SK-N-SH (cell line): ENCODE data around the gene EXOC4. TPM values are rescaled to one million over a fixed set of nuclear protein-coding genes. Genes with fewer than 3 reads are reported as not detected.

Experiments
- CTCF ChIA-PET: fragments of 300-600, 350-600 bp; formaldehyde crosslinking; extraction: SDS; loops from one replicate; lab custom pipeline; 2021; lab: Yijun Ruan, JAX
- POLR2A ChIA-PET: fragments of 350-600 bp; sonication (Branson Sonifier 250); formaldehyde crosslinking; extraction: SDS; loops from one replicate; lab custom pipeline; 2020; ENCODE audit warnings: antibody characterized with exemption, inconsistent platforms; lab: Yijun Ruan, JAX
- DNase-seq: peaks from one replicate; pipeline ENCODE4 v3.0.0; 2012
- H2AFZ ChIP-seq: fragments of 200-600 bp; sonication (generic); 2 replicates; pipeline ENCODE4 v1.8.1; 2016; ENCODE audit warnings: antibody characterized with exemption, mild to moderate bottlenecking, low read depth
- H3F3A ChIP-seq: fragments of 200-600 bp; sonication (generic); replicated peaks from 2 replicates; pipeline ENCODE3; 2016; ENCODE audit warnings: antibody characterized with exemption, mild to moderate bottlenecking; ENCODE audit not compliant: insufficient read depth
- H3K27ac ChIP-seq, 2 experiments: fragments of 200-500 bp in 1 of 2; fragments of 200-600 bp in 1 of 2; sonication (Bioruptor generic) in 1 of 2; sonication (generic), shearing (Covaris generic) in 1 of 2; 2 replicates each; pipeline versions ENCODE4 v1.5.1 to v1.6.1; 2014 to 2016; ENCODE audit warnings: low read depth in 2 of 2, inconsistent platforms in 1 of 2, low read length in 1 of 2, mild to moderate bottlenecking in 1 of 2, mixed read lengths in 1 of 2
- H3K27me3 ChIP-seq: fragments of 200-600 bp; sonication (generic), shearing (Covaris generic); 2 replicates; pipeline ENCODE4 v1.6.1; 2016; ENCODE audit warnings: mixed run types; ENCODE audit not compliant: insufficient read depth
- H3K36me3 ChIP-seq, 2 experiments: fragments of 200-500 bp in 1 of 2; fragments of 200-600 bp in 1 of 2; sonication (Bioruptor generic) in 1 of 2; sonication (generic) in 1 of 2; replicated peaks in 1 of 2; 2 replicates each; pipeline versions ENCODE3 to v1.5.1; 2014 to 2016; ENCODE audit warnings: low read length in 1 of 2, mild to moderate bottlenecking in 1 of 2; ENCODE audit not compliant: insufficient read depth in 2 of 2, control insufficient read depth in 1 of 2
- H3K4me1 ChIP-seq, 2 experiments: fragments of 200-500 bp in 1 of 2; fragments of 200-600 bp in 1 of 2; sonication (Bioruptor generic) in 1 of 2; sonication (generic), shearing (Covaris generic) in 1 of 2; 2 replicates each; pipeline versions ENCODE4 v1.5.1 to v1.6.1; 2014 to 2016; ENCODE audit warnings: low read depth in 1 of 2, low read length in 1 of 2, mixed run types in 1 of 2; ENCODE audit not compliant: insufficient read depth in 2 of 2, control insufficient read depth in 1 of 2
- H3K4me2 ChIP-seq: fragments of 200-600 bp; sonication (generic), shearing (Covaris generic); 2 replicates; pipeline ENCODE4 v1.6.1; 2017; ENCODE audit warnings: mixed run types
- H3K4me3 ChIP-seq, 2 experiments: fragments of 200-500 bp in 1 of 2; fragments of 200-600 bp in 1 of 2; sonication (Bioruptor generic) in 1 of 2; sonication (generic), shearing (Covaris generic) in 1 of 2; 2 replicates each; pipeline versions ENCODE4 v1.5.1 to v1.8.1; 2014 to 2016; ENCODE audit warnings: low read depth in 2 of 2, inconsistent platforms in 1 of 2, low read length in 1 of 2, mild to moderate bottlenecking in 1 of 2, mixed read lengths in 1 of 2, moderate library complexity in 1 of 2
- H3K79me2 ChIP-seq: fragments of 200-600 bp; sonication (generic); 2 replicates; pipeline ENCODE4 v1.8.1; 2017; ENCODE audit warnings: mild to moderate bottlenecking; ENCODE audit not compliant: insufficient read depth
- H3K9ac ChIP-seq: fragments of 200-600 bp; sonication (generic); 2 replicates; pipeline ENCODE4 v1.6.1; 2017; ENCODE audit warnings: mixed run types
- H3K9me2 ChIP-seq: fragments of 200-600 bp; sonication (generic); 2 replicates; pipeline ENCODE4 v1.6.1; 2017; ENCODE audit warnings: mixed run types
- H3K9me3 ChIP-seq: fragments of 200-600 bp; sonication (generic); 2 replicates; pipeline ENCODE4 v1.6.1; 2017; ENCODE audit warnings: mixed run types, mild to moderate bottlenecking, moderate library complexity
- H4K20me1 ChIP-seq: fragments of 200-600 bp; sonication (generic); 2 replicates; pipeline ENCODE4 v1.6.1; 2017; ENCODE audit warnings: mild to moderate bottlenecking, mixed run types; ENCODE audit not compliant: insufficient read depth
- CHD2 ChIP-seq: fragments of 150-350 bp; IDR thresholded peaks from 2 replicates; pipeline ENCODE4 v1.6.1; 2018; ENCODE audit warnings: low read length; ENCODE audit not compliant: partially characterized antibody
- CTCF ChIP-seq: fragments of 200-600 bp; sonication (generic); IDR thresholded peaks from 2 replicates; pipeline ENCODE4 v1.6.1; 2017; ENCODE audit warnings: antibody characterized with exemption, mild to moderate bottlenecking, moderate library complexity
- ELF1 ChIP-seq: IDR thresholded peaks from 2 replicates; pipeline ENCODE4 v1.4.0; 2012
- FOSL2 ChIP-seq: IDR thresholded peaks from 2 replicates; pipeline ENCODE4 v1.4.0; 2012; ENCODE audit warnings: low read depth, mild to moderate bottlenecking, moderate library complexity, borderline replicate concordance
- FOXJ3 ChIP-seq: sonication (generic); formaldehyde crosslinking; IDR thresholded peaks from 2 replicates; pipeline ENCODE4 v1.5.1; 2020; ENCODE audit warnings: mild to moderate bottlenecking, missing genetic modification reagents
- FOXM1 ChIP-seq: IDR thresholded peaks from 2 replicates; pipeline ENCODE4 v1.4.0; 2012; ENCODE audit warnings: low read depth, mild to moderate bottlenecking
- JUND ChIP-seq: IDR thresholded peaks from 2 replicates; pipeline ENCODE4 v1.4.0; 2012
- MAX ChIP-seq: IDR thresholded peaks from 2 replicates; pipeline ENCODE4 v1.4.0; 2012; ENCODE audit warnings: low read depth
- MXI1 ChIP-seq: IDR thresholded peaks from 2 replicates; pipeline ENCODE4 v1.6.1; 2012; ENCODE audit warnings: mild to moderate bottlenecking, low read depth, low read length, improper control_type of control experiment
- POLR2AphosphoS5 ChIP-seq: IDR thresholded peaks from 2 replicates; pipeline ENCODE4 v1.6.1; 2012; ENCODE audit warnings: low read depth, low read length
- RAD21 ChIP-seq: IDR thresholded peaks from 2 replicates; pipeline ENCODE4 v1.6.1; 2012; ENCODE audit warnings: mild to moderate bottlenecking, low read length
- RCOR1 ChIP-seq: fragments of 150-350 bp; IDR thresholded peaks from 2 replicates; pipeline ENCODE4 v1.6.1; 2017; ENCODE audit warnings: antibody characterized with exemption, low read length
- REST ChIP-seq: IDR thresholded peaks from 2 replicates; pipeline ENCODE4 v1.6.1; 2012; ENCODE audit warnings: mild to moderate bottlenecking, low read depth, low read length, moderate library complexity
- RXRA ChIP-seq: IDR thresholded peaks from 2 replicates; pipeline ENCODE4 v1.4.0; 2012; ENCODE audit warnings: low read depth, mild to moderate bottlenecking, borderline replicate concordance
- SMC3 ChIP-seq: IDR thresholded peaks from 2 replicates; pipeline ENCODE4 v1.6.1; 2012; ENCODE audit warnings: low read depth, low read length, improper control_type of control experiment
- TCF12 ChIP-seq: IDR thresholded peaks from 2 replicates; pipeline ENCODE4 v1.4.0; 2012
- TEAD4 ChIP-seq: IDR thresholded peaks from 2 replicates; pipeline ENCODE4 v1.4.0; 2012; ENCODE audit warnings: mild to moderate bottlenecking, borderline replicate concordance; ENCODE audit not compliant: insufficient read depth
- USF1 ChIP-seq: IDR thresholded peaks from 2 replicates; pipeline ENCODE4 v1.4.0; 2012; ENCODE audit warnings: low read depth, borderline replicate concordance
- YY1 ChIP-seq: IDR thresholded peaks from 2 replicates; pipeline ENCODE4 v1.4.0; 2012; ENCODE audit warnings: low read depth, mild to moderate bottlenecking
- ZBTB33 ChIP-seq: IDR thresholded peaks from 2 replicates; pipeline ENCODE4 v1.4.0; 2012; ENCODE audit warnings: low read depth, borderline replicate concordance
- WGBS: methylation state at CpG from one replicate; pipeline ENCODE4 v1.1.6; 2017; ENCODE audit warnings: low lambda C conversion rate; 5-methylcytosine and 5-hydroxymethylcytosine counted together
- polyA plus RNA-seq, 3 experiments: library from polyadenylated mRNA; depleted of rRNA; stranded (reverse); fragments of >200 nt; gene quantifications; 2 replicates each; pipeline ENCODE4 v1.2.3, GENCODE V29; 2012
- TF ChIP-seq, protein P1 (sequence below): IDR thresholded peaks from 2 replicates; pipeline ENCODE4; 2012

The EXOC4 gene
- polyA plus RNA-seq, 1 of the 3 experiments (the other 2 are of a cell fraction), result 37.3 TPM

GRCh38 chr7:133572843-133573242 lies 320.0 kb downstream of the EXOC4 start (continued):
- TF ChIP-seq REST, result no peak
- no peak for TF ChIP-seq FOXJ3 (CRISPR knock-in tag)
- no peak for TF ChIP-seq ELF1
- no peak for TF ChIP-seq FOXM1
- no peak for TF ChIP-seq MXI1

DNA sequence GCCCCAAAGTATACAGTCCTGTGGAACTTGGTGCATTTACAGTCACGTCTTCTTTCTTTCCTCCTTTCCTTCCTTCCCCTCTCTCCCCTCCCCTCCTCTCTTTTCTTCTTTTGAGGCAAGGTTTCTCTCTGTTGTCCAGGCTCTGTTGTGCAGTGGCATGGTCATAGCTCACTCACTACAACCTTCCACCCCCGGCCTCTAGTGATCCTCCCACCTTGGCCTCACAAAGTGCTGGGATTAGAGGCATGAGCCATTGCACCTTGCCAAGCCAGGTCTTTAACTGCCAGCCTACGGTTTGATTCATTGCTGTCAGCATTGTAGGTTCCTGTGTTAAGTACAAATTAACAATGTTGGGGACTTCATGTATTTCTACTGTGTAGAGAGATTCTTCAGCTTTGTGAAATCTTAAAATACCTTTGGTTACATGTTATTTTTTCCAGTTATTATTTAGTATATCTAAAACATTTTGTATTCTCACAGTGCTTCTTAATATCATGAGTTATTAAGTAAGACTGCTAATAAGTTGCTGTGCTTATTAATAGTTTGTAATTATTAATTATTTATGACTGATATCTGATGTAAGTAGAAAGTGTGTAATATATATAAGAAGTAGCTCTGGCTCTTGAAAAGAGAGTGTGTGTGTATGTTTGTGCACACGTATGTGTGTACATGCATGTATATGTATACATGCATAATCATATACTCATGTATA lies 320.8 kb downstream of the EXOC4 start:
- no peak for DNase-seq
- 96% methylated on average over 4 of the region's 4 CpGs for WGBS
- H3K36me3 ChIP-seq, result peaks cover 0 to 3% of the 10 kb centered on the region in 2 experiments
- peaks cover 0 to 43% of the 10 kb centered on the region in 2 experiments; a peak in 2 of 4 replicates for H3K4me1 ChIP-seq
- CTCF ChIA-PET, result interaction anchor here (0.6 to 2.2 kb wide), 7 partner anchors 9 to 427 kb away, joined by 3 to 11 read pairs (median 3); no protein-coding TSS in a partner anchor
- no peaks in the 10 kb centered on the region for H3K27me3 ChIP-seq
- H4K20me1 ChIP-seq, result no peaks in the 10 kb centered on the region
- H3F3A ChIP-seq, result no peaks in the 10 kb centered on the region
- H3K27ac ChIP-seq, result no peak overlapping the region
- H3K4me2 ChIP-seq, result no peak overlapping the region
- no peak overlapping the region for H2AFZ ChIP-seq
- H3K9me2 ChIP-seq, result no peaks in the 10 kb centered on the region
- POLR2A ChIA-PET, result no interaction called here
- no peak overlapping the region for H3K4me3 ChIP-seq
- H3K9me3 ChIP-seq, result no peaks in the 10 kb centered on the region
- H3K9ac ChIP-seq, result no peak overlapping the region
- no peaks in the 10 kb centered on the region; the same call in 1 of the 2 replicates for H3K79me2 ChIP-seq
- TF ChIP-seq FOSL2 (no peak), RAD21 (no peak), RXRA (no peak), MXI1 (no peak), YY1 (no peak), MAX (no peak), TEAD4 (no peak), USF1 (no peak), ZBTB33 (no peak), FOXM1 (no peak), CTCF (no peak), POLR2AphosphoS5 (no peak), RCOR1 (no peak), TCF12 (no peak), CHD2 (no peak), JUND (no peak), ELF1 (no peak), SMC3 (no peak)
- TF ChIP-seq, protein P1, sequence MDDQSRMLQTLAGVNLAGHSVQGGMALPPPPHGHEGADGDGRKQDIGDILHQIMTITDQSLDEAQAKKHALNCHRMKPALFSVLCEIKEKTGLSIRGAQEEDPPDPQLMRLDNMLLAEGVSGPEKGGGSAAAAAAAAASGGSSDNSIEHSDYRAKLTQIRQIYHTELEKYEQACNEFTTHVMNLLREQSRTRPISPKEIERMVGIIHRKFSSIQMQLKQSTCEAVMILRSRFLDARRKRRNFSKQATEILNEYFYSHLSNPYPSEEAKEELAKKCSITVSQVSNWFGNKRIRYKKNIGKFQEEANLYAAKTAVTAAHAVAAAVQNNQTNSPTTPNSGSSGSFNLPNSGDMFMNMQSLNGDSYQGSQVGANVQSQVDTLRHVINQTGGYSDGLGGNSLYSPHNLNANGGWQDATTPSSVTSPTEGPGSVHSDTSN, result no peak
